Hematopoietic multipotent progenitor cell treated with erythropoietin and hydrocortisone succinate and interleukin-3 and kit ligand, for 17 days (in vitro differentiated cells): ENCODE results near the gene MTREX.
A peak's percentile ranks its signal among the peaks of the same experiment; 100 is the strongest.

ENCODE experiments used
- DNase-seq: peaks from one replicate; pipeline ENCODE4 v3.0.0-alpha.2; 2015; ENCODE audit warnings: low spot score

MTREX gene

GRCh38 chr5:55429221-55429612, 121.4 kb downstream of the MTREX start:
- DNase-seq = no peak

DNA sequence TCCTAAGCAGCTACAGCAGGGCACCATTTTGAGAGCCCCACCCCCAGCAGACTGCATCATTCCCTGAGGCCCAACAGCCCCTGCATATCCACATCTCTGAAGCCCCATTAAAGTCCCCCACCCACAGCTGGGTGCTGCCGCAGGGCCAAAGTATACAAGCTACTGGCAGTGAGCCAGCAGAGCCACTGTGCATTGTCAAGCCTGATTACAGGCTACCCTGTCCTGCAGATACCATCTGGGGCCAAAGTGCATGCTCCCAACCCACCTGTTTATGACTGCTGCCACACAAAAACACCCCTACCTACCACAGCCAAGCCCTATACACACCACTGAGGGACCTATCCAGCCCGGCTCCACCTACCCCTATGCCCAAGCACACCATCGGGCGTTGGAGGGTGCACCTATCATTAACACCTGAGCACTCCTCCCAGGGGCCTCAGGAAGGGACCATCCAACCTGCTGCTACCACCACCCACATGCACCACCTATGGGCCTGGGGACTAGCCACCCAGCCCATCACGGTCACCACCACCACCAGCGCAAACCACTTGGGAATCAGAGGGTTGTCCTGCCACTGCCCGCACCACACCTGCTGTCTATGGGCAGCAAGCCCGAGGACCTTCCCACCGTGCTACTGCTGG, 121.9 kb downstream of the MTREX start:
- DNase-seq = no peak

GRCh38 chr5:55432549-55432948, 124.8 kb downstream of the MTREX start:
- no peak for DNase-seq

- DNase-seq = no peak
Measured at GRCh38 chr5:55437452-55437851, 129.7 kb downstream of the MTREX start.

GRCh38 chr5:55437859-55438206, 130.0 kb downstream of the MTREX start:
- DNase-seq = peak; percentile 12

DNA sequence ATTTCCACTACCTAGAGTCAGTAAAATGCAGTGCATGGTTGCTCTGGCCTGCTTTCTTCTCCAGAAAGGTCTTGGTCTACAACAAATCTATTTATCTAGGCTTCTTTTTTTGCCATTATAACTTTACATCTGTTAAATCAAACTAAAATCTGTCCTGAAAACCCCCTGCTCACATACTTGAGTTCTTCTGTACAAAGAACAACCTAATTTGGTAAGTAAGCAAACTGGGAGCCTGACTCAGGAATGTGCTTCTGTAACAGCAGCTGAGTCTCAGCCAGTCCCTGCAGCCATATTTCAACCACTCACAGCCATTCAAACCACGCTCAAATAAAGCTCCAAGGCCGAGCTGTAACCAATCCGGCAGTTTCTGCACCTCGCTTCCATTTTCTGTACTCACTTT, 131.2 kb downstream of the MTREX start:
- no peak for DNase-seq

DNA sequence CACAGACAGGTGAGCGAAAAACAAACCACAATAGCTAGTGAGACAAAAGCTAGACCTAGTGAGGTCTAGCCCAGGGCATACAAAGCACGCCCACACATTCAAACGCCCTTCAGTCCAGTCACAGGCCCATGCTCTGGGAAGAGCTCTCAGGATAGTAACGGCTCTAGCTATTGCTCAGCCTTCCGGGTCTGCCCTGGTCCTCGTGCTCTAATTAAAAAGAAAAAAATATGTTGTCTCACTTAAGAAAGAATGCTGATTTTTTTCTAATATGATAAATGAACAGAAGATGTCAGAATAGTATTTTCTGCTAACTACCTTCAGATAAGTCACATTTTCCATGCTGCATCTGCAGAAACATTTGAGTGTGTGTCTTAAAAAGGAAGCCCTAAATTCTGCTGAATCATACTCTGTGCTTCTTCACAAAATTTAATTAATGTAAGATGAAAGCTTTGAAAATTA, 132.4 kb downstream of the MTREX start:
- no peak for DNase-seq

DNA sequence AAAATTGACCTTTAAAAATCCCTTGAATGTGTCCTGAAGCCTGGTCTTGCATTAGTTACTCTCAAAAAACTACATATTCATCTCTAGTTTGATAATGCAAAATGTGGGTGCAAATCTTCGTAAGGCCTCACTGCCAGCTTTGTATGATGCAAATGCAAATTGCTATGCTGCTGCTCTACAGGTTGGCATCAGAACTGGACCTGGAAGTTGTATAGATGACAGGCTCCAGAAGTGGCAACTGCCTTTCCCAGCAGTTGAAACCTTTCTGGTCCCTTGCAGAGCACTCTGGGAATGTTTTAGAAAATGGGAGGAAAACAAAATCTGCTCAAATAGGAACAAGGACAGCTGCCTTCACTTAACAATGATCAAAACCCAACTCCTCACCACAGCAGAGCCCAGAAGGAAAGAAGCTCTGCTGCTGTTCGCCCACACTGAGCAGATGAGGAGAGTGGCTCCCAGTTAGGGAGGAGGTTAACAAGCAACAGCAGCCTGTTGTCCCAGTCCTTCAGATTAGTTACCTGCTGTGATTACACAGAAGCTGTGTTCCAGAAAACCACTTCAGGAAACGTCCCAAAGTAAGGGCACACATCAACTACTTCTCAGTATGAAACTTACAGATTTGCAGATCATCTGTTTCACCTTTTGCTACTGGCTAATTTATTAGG, 133.4 kb downstream of the MTREX start:
- DNase-seq = no peak

GRCh38 chr5:55441954-55442353, 134.2 kb downstream of the MTREX start:
- no peak for DNase-seq

- no peak for DNase-seq
Measured at GRCh38 chr5:55445791-55446190, 138.0 kb downstream of the MTREX start.

DNA sequence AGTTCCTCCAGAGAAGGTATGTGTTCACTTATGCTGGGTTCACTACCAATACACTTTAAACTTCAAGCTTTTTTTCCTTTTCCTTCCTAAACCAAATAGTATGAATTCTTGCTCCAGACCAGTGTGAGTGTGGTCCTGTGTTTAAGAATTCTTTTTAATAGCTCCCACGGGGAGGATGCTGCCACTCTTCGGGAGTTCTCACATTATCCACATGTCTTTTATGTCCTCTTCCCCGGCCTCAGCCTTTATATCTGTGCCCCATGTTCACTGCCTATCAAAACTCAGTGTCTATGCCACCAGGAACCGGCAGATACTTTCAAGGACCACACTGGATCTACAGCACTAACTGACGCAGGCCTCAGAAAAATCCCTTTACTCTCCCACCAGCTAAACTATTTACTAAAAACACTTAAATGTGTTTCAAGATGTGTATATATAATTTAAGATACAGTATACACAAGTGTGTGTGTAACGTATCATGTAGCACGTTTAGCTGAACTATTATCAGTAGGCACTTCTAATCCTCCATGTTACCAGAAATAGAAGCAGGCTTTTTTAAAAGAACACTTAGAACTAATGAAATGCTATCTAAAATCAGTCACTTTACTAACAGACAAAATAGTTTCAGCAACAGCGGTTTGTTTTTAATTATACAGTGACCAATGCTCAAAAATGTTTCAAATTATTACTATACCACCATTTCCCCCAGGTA, 139.0 kb downstream of the MTREX start:
- DNase-seq = no peak

DNA sequence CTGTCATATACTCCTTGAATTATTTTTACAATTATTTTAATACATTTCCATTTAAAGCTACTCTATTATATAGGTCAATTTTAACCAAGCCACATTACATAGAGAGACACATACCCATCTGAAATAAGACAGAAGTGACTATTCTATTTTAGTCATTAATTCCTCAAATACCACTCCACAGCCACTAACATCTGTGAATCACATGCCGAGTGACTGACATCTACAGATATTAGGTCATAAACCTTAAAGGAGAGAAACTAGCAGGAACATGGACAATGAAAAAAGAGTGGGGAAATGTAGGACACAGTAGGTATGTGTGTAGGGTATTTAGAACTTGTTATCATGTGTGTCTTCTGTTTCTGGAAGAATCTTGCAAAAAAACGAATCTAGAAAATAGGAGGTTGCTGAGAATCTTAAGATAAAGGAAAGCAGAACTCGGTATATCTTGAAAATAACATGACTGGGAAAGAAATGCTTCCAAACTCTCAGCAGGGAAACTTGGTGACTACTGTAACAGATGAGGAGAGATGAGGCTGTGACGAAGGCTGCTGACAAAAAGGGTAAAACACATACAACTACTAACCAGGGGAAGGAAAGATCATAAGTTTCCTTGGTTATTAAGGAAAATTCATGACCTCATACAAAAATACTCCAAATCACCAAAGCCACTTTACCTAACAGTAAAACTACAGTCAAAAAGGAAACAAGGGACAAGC, 142.4 kb downstream of the MTREX start:
- DNase-seq = no peak

- no peak for DNase-seq
Measured at GRCh38 chr5:55451976-55452375, 144.2 kb downstream of the MTREX start.

- no peak for DNase-seq
Measured at GRCh38 chr5:55453211-55453610, 145.4 kb downstream of the MTREX start.

- DNase-seq = no peak
Measured at GRCh38 chr5:55454282-55454681, 146.5 kb downstream of the MTREX start.

DNA sequence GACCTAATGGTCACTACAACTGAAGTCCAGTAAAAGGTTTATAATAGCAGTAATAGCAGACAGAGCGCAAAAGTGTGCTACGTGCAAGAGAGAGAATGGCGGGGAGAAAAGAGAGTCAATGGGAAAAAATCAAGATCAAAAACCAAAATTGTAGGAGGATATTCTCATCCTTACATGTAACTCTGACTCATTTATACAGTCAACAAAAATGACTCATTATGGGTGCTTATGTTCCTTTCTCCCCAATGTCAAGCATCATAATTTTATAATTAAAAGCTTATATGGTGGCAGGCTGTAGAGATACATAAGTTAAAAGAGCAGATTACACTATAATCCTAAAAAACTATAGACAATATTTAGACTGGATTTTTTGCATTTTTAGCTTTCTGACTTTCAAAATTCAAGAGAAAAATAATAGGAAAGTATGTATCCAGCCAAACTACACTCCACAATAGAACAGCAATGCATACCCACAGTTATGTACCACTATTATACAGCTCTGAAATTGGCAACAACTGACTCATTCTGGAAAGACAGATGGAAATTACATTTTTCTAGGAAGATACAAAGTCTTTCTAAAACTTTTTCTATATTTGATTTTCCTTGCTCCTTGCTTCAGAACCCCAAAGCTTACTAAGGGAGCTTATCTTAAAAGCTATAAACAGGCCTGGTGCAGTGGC, 148.6 kb downstream of the MTREX start:
- DNase-seq = no peak

GRCh38 chr5:55459572-55459971, 151.8 kb downstream of the MTREX start:
- DNase-seq = no peak

GRCh38 chr5:55463613-55464012, 155.8 kb downstream of the MTREX start:
- DNase-seq = no peak

- no peak for DNase-seq
Measured at GRCh38 chr5:55467862-55468551, 160.2 kb downstream of the MTREX start.

- no peak for DNase-seq
Measured at GRCh38 chr5:55469839-55470238, 162.1 kb downstream of the MTREX start.

DNA sequence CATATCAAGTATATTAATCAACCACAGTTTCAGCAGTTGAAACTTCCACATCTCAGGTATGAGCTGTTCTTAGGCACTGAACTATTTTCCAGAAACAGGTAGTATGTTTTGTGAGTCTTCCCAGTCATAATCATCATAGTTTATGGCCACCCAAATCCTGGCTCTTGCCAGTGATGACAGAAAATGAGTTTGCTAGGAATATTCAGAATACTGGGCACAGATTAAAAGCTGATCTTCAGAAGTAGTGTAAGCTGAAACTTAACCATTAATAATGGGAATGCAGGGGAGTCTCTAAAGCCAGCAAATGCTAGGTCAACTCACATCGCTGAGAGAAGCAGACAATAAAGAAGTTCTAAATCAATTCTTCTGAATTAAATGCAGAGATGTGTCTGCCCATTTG, 162.5 kb downstream of the MTREX start:
- DNase-seq = no peak

DNA sequence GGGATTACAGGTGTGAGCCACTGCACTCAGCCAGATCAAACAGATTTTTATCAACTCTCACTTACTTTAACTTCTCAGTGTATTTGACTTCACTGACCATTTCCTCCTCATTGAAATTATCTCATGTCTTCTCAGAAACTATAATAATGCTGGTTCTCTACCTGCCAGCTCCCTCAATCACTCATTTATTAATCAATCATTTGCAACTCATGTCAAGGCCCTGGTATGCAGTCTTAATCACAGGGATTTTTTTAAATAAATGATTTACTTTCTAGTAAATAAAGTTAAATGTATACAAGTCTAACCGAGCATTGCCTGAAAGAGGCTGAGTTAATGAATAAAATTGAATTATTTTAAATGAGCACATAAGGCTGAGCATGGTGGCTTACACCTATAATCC, 163.7 kb downstream of the MTREX start:
- DNase-seq = no peak
